ENCODE results near the gene NRSN2. TPM values are rescaled to one million over a fixed set of nuclear protein-coding genes. Genes with fewer than 3 reads are reported as not detected.

NRSN2 gene
- total and polyA plus RNA-seq, 12 donors = 12.1 to 53.9 (median 20.0) TPM

- Histone ChIP-seq H3K9me3 (no peaks in the 10 kb centered on the region), H3K27ac (peak overlapping the region in 8 of 10 donors; percentile 61 to 97 (median 89)), H3K36me3 (no peaks in the 10 kb centered on the region), H3K27me3 (peaks cover 0 to 9% (median 0%) of the 10 kb centered on the region in 7 donors), H3K4me3 (peak overlapping the region in 8 of 10 donors; percentile 69 to 83 (median 74)), H3K4me1 (peaks cover 5 to 57% (median 27%) of the 10 kb centered on the region in 9 donors)
- WGBS, 2 donors = 41 to 51% methylated on average over 31 of the region's 31 CpGs
- ATAC-seq = no peak
- no peak for DNase-seq
- TF ChIP-seq CTCF (IDR thresholded peaks at IDR 0.05) = no peak
- intact Hi-C loops (cut with DNase I) = loop anchor here in 4 of 10 donors (1.0 to 10.0 kb wide), 4 partner anchors 28 to 61 kb away; no protein-coding TSS in a partner anchor
Observed at GRCh38 chr20:328027-328974, 18.6 kb upstream of the NRSN2 start.

- peak overlapping the region in 6 of 10 donors; percentile 12 to 94 (median 35) for H3K27ac ChIP-seq
- no peaks in the 10 kb centered on the region for H3K9me3 ChIP-seq
- H3K27me3 ChIP-seq = peaks cover 0 to 9% (median 0%) of the 10 kb centered on the region in 7 donors
- peaks cover 0 to 2% (median 0%) of the 10 kb centered on the region in 9 donors for H3K36me3 ChIP-seq
- peaks cover 3 to 49% (median 23%) of the 10 kb centered on the region in 9 donors for H3K4me1 ChIP-seq
- no peak for ATAC-seq
- 53 to 55% methylated on average over 7 of the region's 7 CpGs for WGBS, 2 donors
- intact Hi-C loops (cut with DNase I) = loop anchor here in 4 of 10 donors (1.0 to 10.0 kb wide), 4 partner anchors 27 to 62 kb away; no protein-coding TSS in a partner anchor
- TF ChIP-seq CTCF (IDR thresholded peaks at IDR 0.05) = no peak
- DNase-seq = no peak
- H3K4me3 ChIP-seq = no peak overlapping the region
Observed at GRCh38 chr20:328975-329695, 17.8 kb upstream of the NRSN2 start.

- 77 to 79% methylated on average over 4 of the region's 4 CpGs for WGBS, 2 donors
- ATAC-seq (no peak), DNase-seq (no peak)
- Histone ChIP-seq H3K27me3 (peaks cover 0 to 9% (median 0%) of the 10 kb centered on the region in 7 donors), H3K4me3 (no peak overlapping the region), H3K36me3 (peaks cover 0 to 6% (median 0%) of the 10 kb centered on the region in 9 donors), H3K9me3 (no peaks in the 10 kb centered on the region), H3K4me1 (peaks cover 3 to 43% (median 21%) of the 10 kb centered on the region in 9 donors), H3K27ac (peak overlapping the region in 3 of 10 donors; percentile 13 to 86 (median 14))
- intact Hi-C loops (cut with DNase I) = loop anchor here in 7 of 10 donors (2.0 to 10.0 kb wide), 6 partner anchors 17 to 123 kb away; partner anchors contain the start of gene NRSN2 (in 1 of the 7)
- TF ChIP-seq CTCF (IDR thresholded peaks at IDR 0.05) = no peak
Observed at GRCh38 chr20:329851-330232, 17.1 kb upstream of the NRSN2 start.
